NK-92 (cell line): ENCODE measurements around the gene SNIP1.
"Not testable (repeated sequence)": the region's sequence is repeated elsewhere in the genome, so short reads cannot be mapped to it uniquely, and the experiment has no call there.

Source experiments
- DNase-seq: peaks from one replicate; lab custom pipeline; 2025; ENCODE audit not compliant: unreplicated experiment; lab: John Stamatoyannopoulos, UW

The SNIP1 gene

DNA sequence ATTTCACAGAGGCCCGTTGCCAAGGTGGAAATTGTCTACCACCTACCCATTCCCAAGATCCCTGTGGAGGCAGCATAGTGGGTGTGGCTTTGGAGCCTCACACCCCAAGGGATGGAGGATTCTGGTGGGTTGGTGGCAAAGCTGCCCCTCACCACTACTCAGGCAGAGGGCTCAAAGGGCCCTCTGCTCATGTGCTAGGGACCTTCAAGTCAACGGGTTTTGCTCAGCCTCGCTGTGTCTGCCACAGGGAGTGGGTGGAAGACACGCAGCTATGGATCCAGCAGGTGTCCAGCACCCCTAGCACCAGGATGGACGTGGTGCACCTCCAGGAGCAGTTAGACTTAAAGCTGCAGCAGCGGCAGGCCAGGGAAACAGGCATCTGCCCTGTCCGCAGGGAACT, 5.0 kb upstream of the SNIP1 start:
- DNase-seq, result no peak

DNA sequence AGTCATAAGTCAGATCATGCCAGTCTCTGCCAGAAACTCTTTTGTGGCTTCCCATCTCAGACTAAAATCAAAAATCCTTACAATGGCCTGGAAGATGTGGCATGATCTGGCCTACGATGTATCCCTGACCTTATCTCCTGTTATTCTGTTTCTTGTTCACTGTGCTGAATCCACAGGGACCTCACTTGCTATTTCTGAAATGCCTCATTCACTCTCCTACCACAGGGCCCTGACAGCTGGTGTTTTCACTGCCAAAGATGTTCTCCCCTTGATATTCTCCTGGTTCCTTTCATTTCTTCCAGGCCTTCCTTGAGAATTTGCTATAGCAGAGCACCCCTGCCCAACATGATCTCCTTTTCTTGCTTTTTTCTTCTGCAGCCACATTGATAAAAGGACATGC, 4.3 kb upstream of the SNIP1 start:
- no peak for DNase-seq

DNA sequence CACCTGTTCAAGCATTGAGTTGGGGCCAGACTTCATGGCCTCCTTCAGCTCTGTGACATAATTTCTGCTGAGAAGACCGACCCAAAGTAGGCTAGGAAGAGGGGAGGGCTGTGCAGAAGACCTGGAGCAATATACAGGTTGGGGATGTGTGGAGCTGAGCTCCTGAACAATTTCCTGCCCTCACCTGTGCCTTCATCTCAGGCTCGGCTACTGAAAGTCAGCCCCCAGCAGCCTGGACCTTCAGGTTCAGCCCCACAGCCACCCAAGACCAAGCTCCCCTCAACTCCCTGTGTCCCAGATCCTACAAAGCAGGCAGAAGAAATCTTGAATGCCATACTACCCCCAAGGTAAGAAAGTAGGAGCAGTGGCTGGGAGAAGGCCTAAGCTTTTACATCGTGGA, 3.3 kb upstream of the SNIP1 start:
- DNase-seq, result no peak

DNA sequence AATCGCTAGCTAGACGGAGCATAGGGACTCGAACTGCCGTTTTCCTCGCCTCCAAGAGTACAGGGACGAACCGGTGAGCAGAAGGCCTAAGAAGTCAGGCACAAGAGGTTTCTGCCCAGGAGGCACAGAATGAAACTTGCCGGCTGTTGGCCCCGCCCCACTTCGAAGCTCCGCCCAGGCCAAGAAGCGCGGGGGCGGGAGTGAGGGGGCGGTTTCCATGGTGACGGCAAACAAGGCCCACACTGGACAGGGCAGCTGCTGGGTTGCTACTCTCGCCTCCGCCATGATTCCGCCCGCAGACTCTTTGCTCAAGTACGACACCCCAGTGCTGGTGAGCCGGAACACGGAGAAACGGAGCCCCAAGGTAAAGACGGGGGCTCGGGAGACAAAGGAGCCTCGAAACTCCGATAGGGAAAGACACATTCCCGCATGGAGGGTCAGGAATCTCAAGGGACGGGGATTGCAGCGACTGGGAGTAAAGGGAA, 2.7 kb upstream of the SNIP1 start, which contains the start of gene DNALI1:
Gene DNALI1, plus strand, starts transcription at position 229 of the 485 bp plus-strand sequence. Its CDS starts 55 bp downstream, at position 284.
- no peak for DNase-seq

DNA sequence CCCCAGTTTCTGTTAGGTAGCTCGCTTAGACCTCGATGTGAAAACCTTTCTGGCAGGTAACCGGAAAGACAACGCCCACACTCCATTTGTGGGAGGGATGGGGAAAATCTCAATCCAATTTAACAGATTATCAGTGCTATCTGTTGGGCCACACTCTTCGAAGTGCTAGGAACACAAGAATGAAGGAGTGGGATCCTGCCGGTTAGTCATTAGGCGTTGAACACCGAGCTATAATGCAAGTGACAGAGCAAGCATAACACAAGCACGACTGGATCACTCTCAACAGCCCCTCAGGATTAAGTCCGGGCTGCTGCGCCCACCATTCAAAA, 531 bp downstream of the SNIP1 start:
- no peak for DNase-seq

DNA sequence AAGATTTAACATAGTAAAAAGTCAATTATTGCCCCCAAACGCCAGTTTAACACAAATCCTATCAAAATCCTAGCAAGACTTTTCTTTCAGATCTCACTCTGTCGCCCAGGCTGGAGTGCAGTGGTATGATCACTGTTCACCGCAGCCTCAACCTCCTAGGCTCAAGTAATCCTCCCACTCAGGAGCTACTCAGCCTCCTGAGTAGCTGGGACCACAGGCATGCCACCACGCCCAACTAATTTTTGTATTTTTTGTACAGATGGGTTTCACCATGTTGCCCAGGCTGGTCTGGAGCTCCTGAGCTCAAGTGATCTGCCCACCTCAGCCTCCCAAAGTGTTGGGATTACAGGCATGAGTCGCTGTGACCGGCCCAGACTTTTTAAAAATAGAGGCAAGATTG, 4.8 kb downstream of the SNIP1 start:
- no peak for DNase-seq

DNA sequence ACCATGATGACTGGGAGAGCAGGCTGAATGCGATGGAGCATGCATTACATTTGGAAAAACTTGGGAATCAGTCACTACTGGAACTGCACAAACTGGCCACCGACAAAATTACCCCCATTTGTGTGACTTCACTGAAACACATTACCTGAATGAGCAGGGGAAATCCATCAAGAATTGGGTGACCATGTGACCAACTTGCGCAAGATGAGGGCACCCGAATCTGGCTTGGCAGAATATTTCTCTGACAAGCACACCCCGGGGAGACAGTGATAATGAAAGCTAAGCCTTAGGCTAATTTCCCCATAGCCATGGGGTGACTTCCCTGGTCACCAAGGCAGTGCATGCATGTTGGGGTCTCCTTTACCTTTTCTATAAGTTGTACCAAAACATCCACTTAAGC, 9.1 kb downstream of the SNIP1 start:
- DNase-seq, result no peak

DNA sequence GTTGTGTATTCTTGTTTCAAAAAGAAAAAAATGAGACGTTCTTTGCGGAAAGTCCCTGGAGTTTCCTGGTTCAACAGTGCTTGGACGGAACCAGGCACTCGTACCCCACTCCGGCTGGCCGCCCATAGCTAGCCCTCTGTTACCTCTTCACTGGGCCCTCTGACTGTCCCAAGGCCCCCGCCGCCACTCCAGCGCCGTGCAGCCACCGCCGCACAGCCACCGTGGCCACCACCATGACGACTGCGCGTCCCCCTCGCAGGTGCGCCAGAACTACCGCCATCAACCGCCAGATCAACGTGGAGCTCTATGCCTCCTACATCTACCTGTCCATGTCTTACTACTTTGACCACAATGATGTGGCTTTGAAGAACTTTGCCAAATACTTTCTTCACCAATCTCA, 9.6 kb downstream of the SNIP1 start:
- no peak for DNase-seq

DNA sequence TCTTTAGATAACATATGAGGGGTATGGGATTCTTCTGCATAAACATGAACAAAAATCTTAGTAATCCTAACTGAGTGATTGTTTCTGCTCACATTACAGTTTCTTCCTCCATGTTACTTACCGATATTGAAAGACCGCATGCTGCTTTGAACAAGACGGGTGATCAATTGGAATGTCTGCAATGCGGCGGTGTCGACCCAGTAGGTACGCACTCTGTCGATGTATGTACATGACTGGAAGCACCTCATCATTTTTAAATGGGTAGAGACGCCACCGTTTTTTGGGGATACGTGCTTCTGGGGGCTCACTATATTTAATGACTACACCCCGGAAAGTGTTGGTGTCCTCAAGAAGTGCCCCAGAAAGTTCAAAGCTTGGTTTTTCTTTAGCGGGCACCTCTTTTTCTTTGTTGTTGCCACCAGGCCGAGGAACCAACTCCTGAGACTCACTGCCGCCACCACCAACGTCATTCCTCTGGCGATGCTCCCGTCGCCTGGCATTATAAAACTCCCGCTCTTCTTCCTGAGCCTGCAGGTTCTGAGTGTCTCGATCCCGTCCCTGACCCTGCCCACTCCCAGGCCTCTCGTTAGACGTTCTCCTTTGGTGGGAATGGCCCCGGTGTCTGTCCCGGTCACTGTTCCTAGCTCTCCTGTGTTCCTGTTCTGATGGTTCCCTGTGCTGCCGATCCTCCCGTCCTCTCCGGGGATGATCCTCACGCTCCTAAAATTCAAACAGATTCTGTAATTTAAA, 13.9 kb downstream of the SNIP1 start:
- no peak for DNase-seq

DNA sequence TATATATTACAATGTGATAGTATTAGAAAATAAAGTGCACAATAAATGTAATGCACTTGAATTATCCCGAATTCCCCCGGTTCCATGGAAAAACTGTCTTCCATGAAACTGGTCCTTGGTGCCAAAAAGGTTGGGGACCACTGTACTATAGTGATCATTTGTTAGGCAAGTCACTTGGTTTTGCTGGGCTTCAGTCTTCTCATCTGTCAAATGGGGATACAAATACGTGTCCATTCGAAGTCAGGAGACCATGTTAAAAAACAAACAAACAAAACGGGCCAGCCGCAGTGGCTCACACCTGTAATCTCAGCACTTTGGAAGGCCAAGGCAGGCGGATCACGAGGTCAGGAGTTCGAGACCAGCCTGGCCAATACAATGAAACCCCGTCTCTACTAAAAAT, 14.9 kb downstream of the SNIP1 start:
- not testable (repeated sequence) for DNase-seq

DNA sequence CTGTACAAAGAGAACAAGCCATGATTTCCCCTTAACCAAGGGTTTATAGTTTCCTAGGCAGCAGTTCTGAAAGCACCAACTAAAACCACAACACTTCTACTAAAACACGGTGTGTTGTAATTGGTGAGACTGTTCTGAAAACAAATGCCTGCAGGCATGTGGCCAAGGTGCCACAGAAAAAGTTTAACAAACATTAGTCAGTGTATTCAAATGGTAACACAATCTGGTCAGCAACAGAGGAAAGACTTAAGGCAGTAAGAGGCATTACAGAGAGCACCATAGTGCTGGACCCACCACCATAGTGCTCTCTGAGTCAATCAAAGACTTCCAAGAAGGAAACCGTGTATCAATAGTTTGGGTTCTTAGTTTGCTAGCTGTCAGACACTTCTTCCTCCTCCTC, 16.7 kb downstream of the SNIP1 start:
- DNase-seq, result no peak

DNA sequence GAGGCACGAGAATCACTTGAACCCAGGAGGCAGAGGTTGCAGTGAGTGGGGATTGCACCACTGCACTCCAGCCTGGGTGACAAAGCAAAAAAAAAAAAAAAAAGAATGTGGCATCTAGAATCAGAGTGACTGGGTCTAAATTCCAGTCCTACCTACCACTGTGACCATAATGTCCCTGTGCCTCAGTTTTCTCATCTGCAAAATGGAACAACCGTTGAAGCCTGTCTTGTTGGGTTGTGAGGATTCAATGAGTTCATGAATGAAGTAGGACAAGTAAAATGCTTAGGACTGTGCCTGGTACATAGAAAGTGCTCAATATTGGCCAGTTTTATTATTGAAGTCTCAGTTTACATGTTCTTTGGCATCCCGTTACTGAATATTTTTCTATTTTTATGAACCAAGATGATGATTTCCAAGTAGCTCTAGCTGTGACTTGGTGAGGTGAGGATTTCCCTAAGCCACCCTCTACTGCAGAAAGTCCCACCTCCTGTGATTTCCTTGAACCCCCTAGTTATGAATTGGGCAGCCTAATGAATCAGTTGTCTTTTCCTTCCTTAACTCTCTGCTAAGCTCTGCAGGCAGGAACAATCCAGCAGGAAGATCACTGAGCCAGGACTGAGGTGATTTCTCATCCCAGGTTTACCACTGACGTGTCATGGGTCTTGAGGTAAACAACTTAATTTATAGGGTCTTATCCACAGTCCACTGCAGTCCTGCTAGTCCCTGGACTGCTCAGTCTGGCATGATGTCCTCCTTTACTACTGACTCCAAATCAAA, 20.6 kb downstream of the SNIP1 start:
- no peak for DNase-seq

DNA sequence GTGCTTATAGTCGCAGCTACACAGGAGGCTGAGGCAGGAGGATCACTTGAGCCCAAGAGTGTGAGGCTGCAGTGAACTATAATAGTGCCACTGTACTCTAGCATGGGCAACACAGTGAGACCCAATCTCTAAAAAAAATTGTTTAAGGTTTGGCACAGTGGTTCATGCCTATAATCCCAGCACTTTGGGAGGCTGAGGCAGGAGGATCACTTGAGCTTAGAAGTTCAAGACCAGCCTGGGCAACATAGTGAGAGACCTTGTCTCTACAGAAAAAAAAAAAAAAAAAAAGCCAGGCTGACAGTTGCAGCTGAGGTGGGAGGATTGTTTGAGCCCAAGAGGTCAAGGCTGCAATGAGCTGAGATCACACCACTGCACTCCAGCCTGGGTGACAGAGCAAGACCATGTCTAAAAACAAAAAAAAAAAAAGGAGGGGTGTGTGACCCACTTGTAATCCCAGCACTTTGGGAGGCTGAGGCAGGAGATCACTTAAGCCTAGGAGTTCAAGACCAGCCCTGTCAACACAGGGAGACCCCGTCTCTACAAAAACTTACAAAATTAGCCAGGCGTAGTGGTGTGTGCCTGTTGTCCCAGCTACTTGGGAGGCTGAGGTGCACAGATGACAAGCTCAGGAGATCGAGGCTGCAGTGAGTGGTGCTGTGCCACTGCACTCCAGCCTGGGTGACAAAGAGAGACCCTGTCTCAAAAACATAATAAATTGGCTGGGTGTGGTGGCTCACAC, 21.5 kb downstream of the SNIP1 start:
- DNase-seq, result not testable (repeated sequence)

DNA sequence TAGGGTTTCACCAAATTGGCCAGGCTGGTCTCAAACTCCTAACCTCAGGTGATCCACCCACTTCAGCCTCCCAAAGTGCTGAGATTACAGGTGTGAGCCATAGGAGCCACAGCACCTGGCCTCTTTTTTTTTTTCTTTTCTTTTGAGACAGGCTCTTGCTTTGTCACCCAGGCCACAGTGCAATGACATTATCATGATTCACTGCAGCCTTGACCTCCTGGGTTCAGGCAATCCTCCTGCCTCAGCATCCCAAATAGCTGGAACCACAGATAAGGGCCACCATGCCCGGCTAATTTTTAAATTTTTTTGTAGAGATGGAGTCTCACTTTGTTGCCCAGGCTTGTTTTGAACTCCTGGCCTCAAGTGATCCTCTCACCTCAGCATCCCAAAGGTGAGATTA, 24.2 kb downstream of the SNIP1 start:
- DNase-seq, result not testable (repeated sequence)

DNA sequence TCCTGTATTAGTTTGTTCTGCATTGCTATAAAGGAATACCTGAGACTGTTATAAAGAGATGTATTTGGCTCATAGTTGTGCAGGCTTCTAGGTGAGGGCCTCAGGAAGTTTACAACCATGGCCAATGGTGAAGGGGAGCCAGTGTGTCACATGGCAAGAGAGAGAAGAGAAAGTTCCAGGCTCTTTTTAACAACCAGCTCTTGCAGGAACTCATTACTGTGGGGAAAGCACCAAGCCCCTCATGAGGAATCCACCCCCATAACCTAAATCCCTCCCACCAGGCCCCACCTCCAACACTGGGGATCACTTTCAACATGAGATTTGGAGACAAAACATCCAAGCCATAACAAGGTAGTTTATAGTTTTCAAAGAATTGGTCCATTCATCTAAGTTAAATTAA, 34.5 kb downstream of the SNIP1 start:
- DNase-seq, result no peak

DNA sequence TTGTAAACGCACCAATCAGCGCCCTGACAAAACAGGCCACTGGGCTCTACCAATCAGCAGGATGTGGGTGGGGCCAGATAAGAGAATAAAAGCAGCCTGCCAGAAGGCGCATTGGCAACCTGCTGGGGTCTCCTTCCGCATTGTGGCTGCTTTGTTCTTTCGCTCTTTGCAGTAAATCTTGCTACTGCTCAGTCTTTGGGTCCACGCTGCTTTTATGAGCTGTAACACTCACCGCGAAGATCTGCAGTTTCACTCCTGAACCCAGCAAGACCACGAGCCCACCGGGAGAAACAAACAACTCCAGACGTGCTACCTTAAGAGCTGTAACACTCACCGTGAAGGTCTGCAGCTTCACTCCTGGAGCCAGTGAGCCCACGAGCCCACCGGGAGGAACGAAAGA, 35.2 kb downstream of the SNIP1 start:
- not testable (repeated sequence) for DNase-seq

DNA sequence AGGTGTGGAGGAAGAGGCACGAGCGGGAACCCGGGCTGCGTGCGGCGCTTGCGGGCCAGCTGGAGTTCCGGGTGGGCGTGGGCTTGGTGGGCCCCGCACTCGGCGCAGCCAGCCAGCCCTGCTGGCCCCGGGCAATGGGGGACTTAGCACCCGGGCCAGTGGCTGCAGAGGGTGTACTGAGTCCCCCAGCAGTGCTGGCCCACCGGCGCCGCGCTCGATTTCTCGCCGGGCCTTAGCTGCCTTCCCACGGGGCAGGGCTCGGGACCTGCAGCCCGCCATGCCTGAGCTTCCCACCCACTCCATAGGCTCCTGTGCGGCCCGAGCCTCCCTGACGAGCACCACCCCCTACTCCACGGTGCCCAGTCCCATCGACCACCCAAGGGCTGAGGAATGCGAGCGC, 35.9 kb downstream of the SNIP1 start:
- DNase-seq, result not testable (repeated sequence)

DNA sequence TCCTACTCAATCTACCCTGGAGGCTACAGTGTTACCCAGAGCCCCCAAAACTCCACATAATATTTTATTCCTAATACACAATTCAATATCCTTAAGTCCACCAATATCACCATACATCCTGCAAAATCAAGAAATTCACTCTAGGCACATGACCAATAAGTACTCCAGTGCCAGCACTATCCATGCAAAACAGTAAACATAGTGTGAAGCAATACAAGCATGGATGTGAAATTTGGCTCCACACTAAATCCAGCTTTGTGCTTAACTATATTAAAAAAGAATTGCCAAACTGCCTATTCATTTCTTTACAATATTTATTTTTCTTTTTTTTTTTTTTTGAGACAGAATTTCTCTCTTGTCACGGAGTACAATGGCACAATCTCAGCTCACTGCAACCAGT, 36.5 kb downstream of the SNIP1 start:
- no peak for DNase-seq

DNA sequence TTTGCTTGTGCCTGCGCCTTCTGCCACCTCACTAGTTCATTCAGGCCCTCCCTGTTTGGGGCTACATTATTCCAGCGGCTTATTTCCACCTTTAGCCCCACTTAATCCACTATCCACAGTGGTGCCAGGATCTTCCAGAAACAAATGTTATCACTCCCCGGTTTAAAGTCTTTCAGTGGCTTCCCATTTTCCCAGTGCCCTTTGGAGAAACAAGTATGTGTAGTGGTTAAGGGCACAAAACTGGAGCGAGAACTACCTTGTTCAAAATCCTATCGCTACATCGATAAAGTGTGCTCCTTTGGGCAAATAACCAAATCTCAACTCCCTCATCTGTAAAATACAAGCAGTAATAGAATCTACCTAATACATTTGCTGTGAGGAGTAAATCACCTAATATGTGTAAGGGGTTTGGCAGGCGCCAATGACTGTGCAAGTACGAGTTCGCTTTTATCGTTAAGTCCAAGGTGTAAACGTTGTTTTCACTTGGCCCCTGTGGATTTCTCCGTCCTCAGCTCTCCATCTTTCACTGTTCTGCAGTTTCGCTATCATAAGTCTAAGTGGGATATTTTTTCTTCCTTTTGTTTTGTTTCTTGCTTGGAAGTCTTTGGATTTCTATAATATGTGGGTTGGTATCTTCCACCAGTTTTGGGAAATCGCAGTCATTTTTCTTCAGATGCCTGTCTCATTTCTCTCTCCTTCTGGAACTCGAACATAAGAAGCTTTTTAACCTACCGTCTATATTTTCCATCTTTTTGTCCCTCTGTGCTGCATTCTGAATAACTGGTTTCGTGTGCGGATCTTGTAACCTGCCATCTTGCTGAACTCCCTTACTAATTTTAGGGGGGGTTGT, 38.7 kb downstream of the SNIP1 start:
- no peak for DNase-seq

DNA sequence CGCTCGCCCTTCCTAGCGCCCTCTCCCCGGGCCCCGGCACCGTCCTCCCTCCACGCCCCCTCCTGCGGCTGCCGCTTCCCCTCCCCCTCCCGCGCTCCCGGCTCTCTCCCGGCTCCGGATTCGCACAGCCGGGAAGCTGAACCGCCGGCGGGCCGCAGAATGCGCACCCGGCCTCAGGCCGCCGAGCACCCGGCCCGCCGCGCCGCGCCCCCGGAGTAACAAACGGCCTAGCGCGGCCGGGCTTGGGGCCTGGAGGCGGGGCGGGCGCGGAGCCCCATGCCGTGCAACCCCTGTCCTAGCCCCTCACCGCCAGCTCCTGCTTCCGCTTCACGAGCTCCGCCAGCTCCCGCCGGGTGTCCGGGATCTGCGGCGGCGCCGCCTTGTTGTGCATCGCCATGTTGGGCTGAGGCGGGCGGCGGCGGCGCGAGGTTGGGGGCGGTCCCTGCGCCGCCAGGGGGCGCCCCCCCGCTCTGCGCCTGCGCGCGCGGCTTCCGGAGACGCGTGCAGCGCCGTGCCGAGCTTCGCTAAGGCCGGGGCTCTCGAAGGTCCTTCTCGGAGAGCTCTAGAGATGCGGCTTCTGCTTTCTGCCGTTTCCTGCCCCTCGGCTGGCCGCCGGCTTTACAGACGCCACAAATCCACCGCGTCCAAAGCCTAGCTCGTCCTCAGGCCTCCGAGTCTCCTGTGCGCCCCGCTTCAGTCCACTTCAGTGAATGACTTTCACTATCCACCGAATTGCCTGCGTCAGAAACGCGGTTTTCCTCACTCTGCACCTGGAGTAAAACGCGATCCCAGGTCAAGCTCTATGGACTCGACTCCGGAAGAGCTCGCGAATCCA, 39.5 kb downstream of the SNIP1 start, which contains the start of gene MEAF6:
Gene MEAF6, minus strand, starts transcription at position 417 of the 835 bp plus-strand sequence. Its CDS starts 20 bp downstream, at position 397.
- no peak for DNase-seq
